Peyer's patch (tissue), 4 donors: ENCODE results near the gene LIN37. TPM values are rescaled to one million over a fixed set of nuclear protein-coding genes. Genes with fewer than 3 reads are reported as not detected.

Experiments used
- DNase-seq, 3 donors: peaks; one replicate each; pipeline ENCODE4 v3.0.0-alpha.2; 2017 to 2019
- H3K27ac ChIP-seq, 4 donors: fragments of 200-600 bp; sonication (generic); one replicate each; pipeline ENCODE4 v1.5.1; 2016 to 2019
- H3K27me3 ChIP-seq, 2 donors: fragments of 200-600 bp; sonication (generic); one replicate each; pipeline ENCODE4 v1.5.1; 2019
- H3K36me3 ChIP-seq, 3 donors: fragments of 200-600 bp; sonication (generic); one replicate each; pipeline ENCODE4 v1.5.1; 2016 to 2019
- H3K4me1 ChIP-seq, 4 donors: fragments of 200-600 bp; sonication (generic); one replicate each; pipeline ENCODE4 v1.5.1; 2016 to 2019
- H3K4me3 ChIP-seq, 4 donors: fragments of 200-600 bp; sonication (generic); 1 replicate in 3 of 4; 2 replicates in 1 of 4; pipeline ENCODE4 v1.5.1; 2016 to 2019; ENCODE audit warnings: mild to moderate bottlenecking in 1 of 4
- H3K9me3 ChIP-seq, 4 donors: fragments of 200-600 bp; sonication (generic); one replicate each; pipeline ENCODE4 v1.5.1; 2016 to 2019; ENCODE audit warnings: mild to moderate bottlenecking in 1 of 4
- CTCF ChIP-seq, 6 experiments: fragments of 450-650 bp in 4 of 6; fragments of 200-600 bp in 2 of 6; sonication (generic) in 1 of 6; IDR thresholded peaks; one replicate each; pipeline ENCODE4 v1.5.1; 2017 to 2019; ENCODE audit warnings: antibody characterized with exemption in 6 of 6, mild to moderate bottlenecking in 3 of 6, moderate library complexity in 1 of 6
- POLR2A ChIP-seq, 2 donors: fragments of 450-650 bp; IDR thresholded peaks; one replicate each; pipeline ENCODE4 v1.5.1; 2017; ENCODE audit warnings: antibody characterized with exemption in 2 of 2, mild to moderate bottlenecking in 2 of 2, moderate library complexity in 2 of 2
- total RNA-seq, 4 donors: library from RNA; depleted of rRNA; stranded (reverse); fragments of >200 nt; gene quantifications; one replicate each; pipeline ENCODE4 v1.1.0, GENCODE V29; 2016

The LIN37 gene
- total RNA-seq, 4 donors from 2014 or later: 11.6 to 30.5 (median 20.2) TPM

- Histone ChIP-seq H3K4me1 (peaks cover 0 to 31% (median 13%) of the 10 kb centered on the region in 4 donors), H3K4me3 (peak within 1 kb of the TSS; percentile 76 to 98 (median 90)), H3K9me3 (no peaks in the 10 kb centered on the region), H3K27me3 (no peaks in the 10 kb centered on the region), H3K36me3 (peaks cover 0 to 30% (median 0%) of the 10 kb centered on the region in 3 donors), H3K27ac (peak within 1 kb of the TSS; percentile 90 to 96 (median 93))
- peak in 1 of 3 donors; percentile 97 for DNase-seq
- TF ChIP-seq CTCF (IDR thresholded peaks at IDR 0.05): no peak
- no peak for TF ChIP-seq POLR2A (IDR thresholded peaks at IDR 0.05)
Observed at GRCh38 chr19:35717665-35718344, 30.6 kb upstream of the LIN37 start, which contains the start of gene KMT2B. TSS of gene KMT2B (plus strand) at chr19:35718003. CDS start at chr19:35718019, 16 bp downstream.

GRCh38 chr19:35718345-35719041 lies 29.9 kb upstream of the LIN37 start:
- DNase-seq: peak; percentile 32 to 64 (median 64)

GRCh38 chr19:35719402-35720162 lies 28.8 kb upstream of the LIN37 start:
- Histone ChIP-seq H3K4me1 (peaks cover 0 to 31% (median 13%) of the 10 kb centered on the region in 4 donors), H3K4me3 (peak overlapping the region in 2 of 4 donors; percentile 81 to 98), H3K36me3 (peaks cover 0 to 48% (median 0%) of the 10 kb centered on the region in 3 donors), H3K27ac (no peak overlapping the region), H3K27me3 (no peaks in the 10 kb centered on the region), H3K9me3 (no peaks in the 10 kb centered on the region)
- TF ChIP-seq POLR2A (IDR thresholded peaks at IDR 0.05) (no peak), CTCF (IDR thresholded peaks at IDR 0.05) (no peak)
- DNase-seq: no peak

More at GRCh38 chr19:35718345-35719041, 29.9 kb upstream of the LIN37 start:
- Histone ChIP-seq H3K27me3 (no peaks in the 10 kb centered on the region), H3K4me3 (peak overlapping the region; percentile 76 to 98 (median 90)), H3K36me3 (peaks cover 0 to 37% (median 0%) of the 10 kb centered on the region in 3 donors), H3K9me3 (no peaks in the 10 kb centered on the region), H3K27ac (peak overlapping the region; percentile 79 to 96 (median 92)), H3K4me1 (peaks cover 0 to 31% (median 13%) of the 10 kb centered on the region in 4 donors)
- no peak for TF ChIP-seq POLR2A (IDR thresholded peaks at IDR 0.05)
- no peak for TF ChIP-seq CTCF (IDR thresholded peaks at IDR 0.05)

- H3K36me3 ChIP-seq: peaks cover 0 to 53% (median 0%) of the 10 kb centered on the region in 3 donors
- no peak overlapping the region for H3K27ac ChIP-seq
- TF ChIP-seq POLR2A (IDR thresholded peaks at IDR 0.05) (no peak), CTCF (IDR thresholded peaks at IDR 0.05) (no peak)
- no peaks in the 10 kb centered on the region for H3K9me3 ChIP-seq
- no peak overlapping the region for H3K4me3 ChIP-seq
- no peak for DNase-seq
- H3K27me3 ChIP-seq: no peaks in the 10 kb centered on the region
- peaks cover 0 to 30% (median 13%) of the 10 kb centered on the region in 4 donors for H3K4me1 ChIP-seq
Observed at GRCh38 chr19:35720163-35720524, 28.2 kb upstream of the LIN37 start.

- Histone ChIP-seq H3K4me3 (no peak overlapping the region), H3K27me3 (no peaks in the 10 kb centered on the region), H3K9me3 (no peaks in the 10 kb centered on the region), H3K4me1 (peaks cover 0 to 25% (median 10%) of the 10 kb centered on the region in 4 donors), H3K36me3 (peaks cover 0 to 58% (median 0%) of the 10 kb centered on the region in 3 donors), H3K27ac (no peak overlapping the region)
- no peak for TF ChIP-seq CTCF (IDR thresholded peaks at IDR 0.05)
- TF ChIP-seq POLR2A (IDR thresholded peaks at IDR 0.05): no peak
- DNase-seq: no peak
Observed at GRCh38 chr19:35720648-35721047, 27.7 kb upstream of the LIN37 start.
